Measurements from ENCODE around the gene CRY1. TPM values are rescaled to one million over a fixed set of nuclear protein-coding genes. Genes with fewer than 3 reads are reported as not detected.

The CRY1 gene
- total and polyA plus RNA-seq, 2 of the 4 experiments (the other 2 are of a cell fraction) = 5.9 to 9.9 TPM

DNA sequence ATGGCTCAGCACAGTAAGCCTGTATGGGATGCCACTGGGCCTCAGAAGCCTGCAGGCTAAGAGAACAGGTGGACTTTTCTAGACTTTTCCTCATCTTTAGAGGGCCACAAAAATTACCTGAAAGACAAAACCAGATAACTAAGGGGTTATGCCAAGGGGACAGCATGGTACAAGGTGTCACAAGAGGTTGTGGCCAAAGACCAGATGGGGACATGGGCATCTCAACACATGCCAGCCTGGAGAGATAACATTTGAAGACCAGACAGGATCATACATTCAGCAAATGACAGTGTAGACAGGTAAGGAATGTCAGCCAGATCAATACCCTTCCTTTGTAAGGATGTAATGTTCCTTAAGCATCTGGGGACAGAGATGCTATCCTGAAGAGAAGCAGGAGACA lies 8.9 kb upstream of the CRY1 start:
- Histone ChIP-seq H4K8ac (ENCODE audit: low read depth in 2 of 2, low read length in 2 of 2) (no peak overlapping the region), H3K36me3 (ENCODE audit: control insufficient read depth, insufficient read depth, low read length) (no peaks in the 10 kb centered on the region), H2BK20ac (ENCODE audit: low read depth, low read length) (no peak overlapping the region), H3K4ac (ENCODE audit: low read depth, low read length) (no peak overlapping the region), H3K18ac (ENCODE audit: low read depth, low read length) (no peak overlapping the region), H3K4me2 (ENCODE audit: low read depth, low read length) (no peak overlapping the region), H2BK5ac (ENCODE audit: low read depth, low read length, poor library complexity, severe bottlenecking) (no peak overlapping the region), H2BK15ac (ENCODE audit: low read depth, low read length) (no peak overlapping the region), H3K23ac (ENCODE audit: low read depth, low read length) (no peak overlapping the region), H3K56ac (ENCODE audit: extremely low read depth, insufficient read depth, low read length) (no peak overlapping the region), H4K20me1 (ENCODE audit: insufficient read depth, low read length) (no peaks in the 10 kb centered on the region), H2AK5ac (ENCODE audit: low read depth, low read length) (no peak overlapping the region), H3K4me3 (ENCODE audit: insufficient read depth, low read depth, low read length) (no peak overlapping the region), H2AK9ac (replicated peaks; ENCODE audit: low read depth, low read length, poor library complexity) (no peak overlapping the region), H3K27ac (ENCODE audit: insufficient read depth, low read length) (no peak overlapping the region), H3K14ac (replicated peaks; ENCODE audit: low read depth, low read length) (no peak overlapping the region), H3K79me1 (ENCODE audit: low read depth in 1 of 2, low read length in 2 of 2) (no peaks in the 10 kb centered on the region), H3K27me3 (ENCODE audit: control insufficient read depth, insufficient read depth, low read length) (peaks cover 16% of the 10 kb centered on the region), H3K9me3 (ENCODE audit: control insufficient read depth, insufficient read depth, low read length) (no peaks in the 10 kb centered on the region), H4K5ac (ENCODE audit: low read depth, low read length) (no peak overlapping the region), H3K4me1 (ENCODE audit: control insufficient read depth, insufficient read depth, low read length) (no peaks in the 10 kb centered on the region), H2BK120ac (ENCODE audit: low read depth, low read length) (no peak overlapping the region), H3K9ac (ENCODE audit: low read depth, low read length) (no peak overlapping the region), H3K9me1 (ENCODE audit: insufficient read depth, low read length) (no peaks in the 10 kb centered on the region), H4K91ac (ENCODE audit: insufficient read depth, low read depth, low read length) (no peak overlapping the region), H2AFZ (replicated peaks; ENCODE audit: low read length, poor library complexity) (no peak overlapping the region)
- in situ Hi-C loops (cut with MboI; ENCODE audit: low sequenced_read_pairs) = no loop called here
- dilution Hi-C loops (cut with HindIII; ENCODE audit: low sequenced_read_pairs, unreplicated experiment) = no loop called here
- DNase-seq (no peak), ATAC-seq (ENCODE audit: low read depth) (no peak)
- intact Hi-C loops (cut with micrococcal nuclease) = loop anchor here (10.0 kb wide), 1 partner anchor 577 kb away; no protein-coding TSS in a partner anchor
- CTCF ChIA-PET = no interaction called here
- no TSS peak for BruUV-seq (replicated peaks)
- TF ChIP-seq ELK1 (IDR thresholded peaks at IDR 0.05; ENCODE audit: borderline replicate concordance, low read depth, low read length) = no peak
- TF ChIP-seq NFE2L2 (IDR thresholded peaks at IDR 0.05; ENCODE audit: low read depth, low read length) = no peak
- no peak for TF ChIP-seq BHLHE40 (IDR thresholded peaks at IDR 0.05; ENCODE audit: low read depth, low read length)
- TF ChIP-seq CHD1 (IDR thresholded peaks at IDR 0.05; ENCODE audit: low read depth, low read length) = no peak
- TF ChIP-seq FOS (IDR thresholded peaks at IDR 0.05; ENCODE audit: low read depth, low read length) = no peak
- TF ChIP-seq, protein P1, sequence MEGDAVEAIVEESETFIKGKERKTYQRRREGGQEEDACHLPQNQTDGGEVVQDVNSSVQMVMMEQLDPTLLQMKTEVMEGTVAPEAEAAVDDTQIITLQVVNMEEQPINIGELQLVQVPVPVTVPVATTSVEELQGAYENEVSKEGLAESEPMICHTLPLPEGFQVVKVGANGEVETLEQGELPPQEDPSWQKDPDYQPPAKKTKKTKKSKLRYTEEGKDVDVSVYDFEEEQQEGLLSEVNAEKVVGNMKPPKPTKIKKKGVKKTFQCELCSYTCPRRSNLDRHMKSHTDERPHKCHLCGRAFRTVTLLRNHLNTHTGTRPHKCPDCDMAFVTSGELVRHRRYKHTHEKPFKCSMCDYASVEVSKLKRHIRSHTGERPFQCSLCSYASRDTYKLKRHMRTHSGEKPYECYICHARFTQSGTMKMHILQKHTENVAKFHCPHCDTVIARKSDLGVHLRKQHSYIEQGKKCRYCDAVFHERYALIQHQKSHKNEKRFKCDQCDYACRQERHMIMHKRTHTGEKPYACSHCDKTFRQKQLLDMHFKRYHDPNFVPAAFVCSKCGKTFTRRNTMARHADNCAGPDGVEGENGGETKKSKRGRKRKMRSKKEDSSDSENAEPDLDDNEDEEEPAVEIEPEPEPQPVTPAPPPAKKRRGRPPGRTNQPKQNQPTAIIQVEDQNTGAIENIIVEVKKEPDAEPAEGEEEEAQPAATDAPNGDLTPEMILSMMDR (conservative IDR thresholded peaks at IDR 0.05; ENCODE audit: low read depth, low read length) = no peak
- TF ChIP-seq RCOR1 (IDR thresholded peaks at IDR 0.05; ENCODE audit: insufficient replicate concordance, low read length) = no peak
- TF ChIP-seq POLR2A (IDR thresholded peaks at IDR 0.05; ENCODE audit: low read depth, low read length) = no peak
- TF ChIP-seq SMC3 (IDR thresholded peaks at IDR 0.05; ENCODE audit: low read depth, low read length) = no peak
- TF ChIP-seq USF2 (IDR thresholded peaks at IDR 0.05; ENCODE audit: low read depth, low read length) = no peak
- TF ChIP-seq MAFK (IDR thresholded peaks at IDR 0.05; ENCODE audit: low read depth, low read length) = no peak
- no peak for TF ChIP-seq MAZ (IDR thresholded peaks at IDR 0.05; ENCODE audit: borderline replicate concordance, low read depth, low read length)
- no peak for TF ChIP-seq RAD21 (IDR thresholded peaks at IDR 0.05; ENCODE audit: low read length)
- TF ChIP-seq RFX5 (IDR thresholded peaks at IDR 0.05; ENCODE audit: low read depth, low read length) = no peak
- no peak for TF ChIP-seq MXI1 (IDR thresholded peaks at IDR 0.05; ENCODE audit: borderline replicate concordance, low read depth, low read length)
- no peak for TF ChIP-seq CEBPB (IDR thresholded peaks at IDR 0.05; ENCODE audit: low read depth, low read length)
- POLR2A ChIA-PET (ENCODE audit: unreplicated experiment) = no interaction called here

Data from IMR-90 (cell line).